CD4-positive, alpha-beta T cell treated with Interleukin-4 for 4 hours (primary cell): ENCODE data around the gene TMEM185B.

Experiments
- DNase-seq: peaks from one replicate; pipeline ENCODE4 v3.0.0-alpha.2; 2020

Gene TMEM185B

DNA sequence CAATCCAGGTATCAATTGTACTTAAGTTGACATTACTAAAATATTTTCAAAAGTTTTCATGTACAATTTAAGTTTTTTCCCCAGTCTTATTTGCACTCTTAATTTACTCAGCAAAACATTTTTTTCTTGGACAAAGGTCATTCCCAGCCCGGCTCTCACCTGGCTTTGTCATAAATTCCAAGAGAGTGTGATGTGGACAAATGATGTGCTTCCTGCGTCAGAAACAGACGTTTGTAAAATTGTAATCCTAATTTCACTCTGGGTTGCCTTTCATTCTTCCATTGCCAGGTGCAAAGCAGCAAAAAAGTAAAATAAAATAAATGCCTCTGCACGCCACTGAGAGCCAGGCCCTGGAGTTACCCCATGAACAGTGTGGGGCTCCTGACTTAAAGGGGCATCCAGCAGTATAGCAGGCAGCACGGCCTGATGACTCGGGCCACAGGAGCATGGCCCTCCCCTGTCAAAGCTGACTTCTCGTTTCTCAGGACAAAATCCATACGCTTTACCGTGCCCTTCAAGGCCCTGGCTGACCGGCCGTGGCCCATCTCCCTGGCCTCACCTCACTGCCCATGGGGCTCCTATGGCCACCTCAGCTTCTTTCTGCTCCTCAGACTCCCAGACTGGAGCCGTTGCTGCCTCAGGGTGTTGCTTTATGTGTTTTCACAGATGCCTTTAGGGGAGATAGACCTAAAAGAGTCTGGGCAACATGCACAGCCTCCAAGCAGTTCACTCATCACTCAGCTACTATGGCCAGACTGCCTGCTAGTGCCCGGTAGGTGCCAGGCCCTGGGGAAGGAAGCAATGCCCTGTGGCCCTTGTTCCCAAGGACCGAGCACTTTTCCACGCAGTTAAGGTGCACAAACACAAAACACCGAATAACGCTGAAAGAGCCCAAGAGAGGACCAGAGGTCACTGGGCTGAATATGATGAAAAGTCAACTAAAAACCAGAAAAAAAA, 7.6 kb upstream of the TMEM185B start:
- no peak for DNase-seq

DNA sequence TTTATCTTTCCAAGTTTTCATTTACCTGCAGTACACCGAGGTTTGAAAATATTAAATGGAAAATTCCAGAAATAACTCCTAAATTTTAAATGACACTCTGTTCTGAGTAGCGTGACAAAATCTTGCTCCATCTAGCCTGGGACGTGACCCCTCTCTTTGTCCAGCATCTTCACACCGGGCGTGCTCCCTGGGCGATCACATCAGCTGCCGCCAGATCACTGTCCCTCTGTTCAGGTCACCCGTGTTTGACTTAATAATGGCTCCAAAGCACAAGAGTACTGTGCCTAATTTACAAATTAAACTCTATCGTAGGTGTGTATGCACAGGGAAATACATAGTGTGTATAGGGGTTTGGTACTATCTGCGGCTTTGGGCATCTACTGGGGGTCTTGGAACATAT, 6.1 kb upstream of the TMEM185B start:
- DNase-seq, result no peak

DNA sequence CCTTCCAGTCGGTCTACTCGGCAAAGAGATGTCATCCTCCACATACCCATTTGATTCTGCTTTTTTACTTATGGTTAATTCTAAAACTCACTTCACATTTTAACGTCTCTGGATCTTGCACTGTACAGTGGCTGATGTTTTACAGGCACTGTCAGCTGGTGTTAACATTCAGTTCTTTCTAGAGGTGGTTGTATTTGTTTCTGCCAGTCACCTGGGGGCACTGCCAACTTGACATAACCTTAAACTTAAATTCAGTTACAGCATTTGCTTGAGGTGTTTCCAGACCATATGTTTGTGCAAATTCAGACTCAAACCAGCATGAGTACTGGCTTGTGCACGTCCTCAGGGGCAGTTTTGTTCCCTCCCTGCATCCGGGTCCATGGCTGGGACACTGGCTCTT, 5.3 kb upstream of the TMEM185B start:
- no peak for DNase-seq

- no peak for DNase-seq
Observed at GRCh38 chr2:120227111-120227991, 4.2 kb upstream of the TMEM185B start.

- no peak for DNase-seq
Observed at GRCh38 chr2:120226316-120226715, 3.1 kb upstream of the TMEM185B start.

DNA sequence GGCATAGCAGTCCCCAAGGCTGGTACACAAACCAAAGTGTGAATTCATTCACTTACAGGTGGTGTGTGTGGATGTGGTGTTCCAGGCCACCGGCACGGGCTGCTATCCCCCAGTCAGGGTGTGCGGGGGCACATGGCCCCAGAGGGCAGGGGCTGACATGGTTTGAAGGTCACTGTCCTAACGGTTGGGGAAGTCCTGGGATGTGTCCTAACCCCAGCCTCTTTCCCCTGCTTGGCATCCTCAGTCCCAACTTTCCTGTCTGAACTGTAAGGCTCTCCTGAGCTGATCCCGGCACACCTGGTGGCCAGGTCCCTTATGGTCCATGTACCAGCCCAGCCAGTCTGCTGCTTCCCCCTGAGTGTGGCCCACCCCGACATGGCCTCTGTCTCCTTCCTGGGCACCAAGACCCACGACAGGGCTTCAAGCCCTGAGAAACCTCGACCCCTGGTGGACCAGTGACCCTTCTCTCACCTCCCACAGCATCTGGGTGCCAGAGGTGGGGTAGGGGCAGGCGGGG, 2.4 kb upstream of the TMEM185B start:
- no peak for DNase-seq

- DNase-seq, result no peak
Observed at GRCh38 chr2:120224735-120225548, 1.7 kb upstream of the TMEM185B start.

DNA sequence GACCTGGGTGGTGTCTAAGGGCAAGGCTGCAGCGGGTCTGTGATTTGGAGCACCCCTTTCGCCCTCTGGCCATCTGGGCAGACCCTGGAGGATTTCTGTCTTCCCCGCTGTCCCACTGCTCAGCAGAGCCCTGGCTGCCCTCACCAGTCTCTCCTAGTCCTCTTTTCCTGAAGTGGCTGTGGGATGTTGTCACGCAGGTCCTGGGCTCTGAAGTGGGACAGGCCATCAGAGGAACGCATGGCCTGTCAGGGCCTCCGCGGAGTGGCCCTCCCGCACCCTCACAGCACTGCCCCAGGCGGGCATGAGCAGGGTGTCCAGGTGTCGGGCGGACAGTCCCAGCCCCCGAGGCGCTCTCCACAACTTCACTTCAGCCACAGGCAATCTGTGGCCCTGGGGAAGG, 1.1 kb upstream of the TMEM185B start:
- DNase-seq, result no peak

- no peak for DNase-seq
Observed at GRCh38 chr2:120222186-120223033, 790 bp downstream of the TMEM185B start.

DNA sequence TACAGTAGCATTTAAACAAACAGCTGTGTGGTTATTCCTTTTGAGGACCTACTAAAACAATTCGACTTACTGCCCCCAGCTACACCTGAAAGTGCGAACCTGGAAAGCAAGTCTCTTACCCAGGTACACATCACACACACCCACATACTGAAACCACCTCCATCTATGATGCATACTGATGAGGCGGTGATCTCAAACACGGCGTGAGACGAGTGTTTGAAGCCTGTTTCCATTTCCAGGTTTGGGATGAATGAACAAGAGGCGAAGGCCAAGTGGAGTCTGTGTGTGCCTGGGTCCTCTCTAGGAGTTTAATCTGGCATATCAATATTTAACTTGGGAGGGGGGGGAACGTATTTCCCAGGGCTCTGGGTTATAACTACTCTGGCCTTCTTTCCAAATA, 1.6 kb downstream of the TMEM185B start:
- no peak for DNase-seq

DNA sequence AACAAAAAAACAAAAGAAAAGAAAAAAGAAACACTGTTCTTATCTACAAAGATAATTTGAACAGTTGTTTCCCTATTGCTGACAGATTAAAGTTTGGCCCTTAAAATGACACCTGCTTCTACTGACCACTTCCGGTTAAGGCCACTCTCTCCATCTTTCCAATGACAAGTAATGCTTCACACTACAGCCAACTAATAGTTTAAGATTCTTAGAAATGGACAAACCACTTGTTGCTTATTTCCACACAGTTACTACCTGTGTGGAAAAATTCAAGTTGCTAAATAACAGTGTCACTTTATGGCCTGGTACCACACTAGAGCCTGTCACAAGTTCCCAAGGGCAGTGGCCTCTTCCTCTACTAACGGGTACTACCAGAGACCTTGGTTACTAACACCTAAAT, 2.4 kb downstream of the TMEM185B start:
- DNase-seq, result no peak

DNA sequence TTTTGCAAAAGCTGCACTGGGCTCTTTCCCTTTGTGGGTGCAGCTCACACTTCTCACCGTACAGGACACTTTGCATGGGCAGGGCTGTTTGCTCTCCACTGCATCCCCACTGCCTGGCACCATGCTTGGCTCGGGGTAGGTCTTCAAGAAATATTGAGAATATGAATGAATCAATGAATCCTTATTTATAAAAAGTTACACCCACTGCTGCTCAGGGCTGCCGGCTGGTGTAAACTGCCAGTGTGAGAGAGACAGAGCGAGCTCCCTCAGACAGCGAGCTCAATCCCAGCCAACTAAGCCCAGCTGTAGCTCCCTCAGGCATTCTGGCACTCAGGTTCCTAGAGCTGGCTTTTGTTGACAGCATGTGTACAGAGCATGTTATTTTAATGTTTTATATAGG, 3.4 kb downstream of the TMEM185B start:
- no peak for DNase-seq

DNA sequence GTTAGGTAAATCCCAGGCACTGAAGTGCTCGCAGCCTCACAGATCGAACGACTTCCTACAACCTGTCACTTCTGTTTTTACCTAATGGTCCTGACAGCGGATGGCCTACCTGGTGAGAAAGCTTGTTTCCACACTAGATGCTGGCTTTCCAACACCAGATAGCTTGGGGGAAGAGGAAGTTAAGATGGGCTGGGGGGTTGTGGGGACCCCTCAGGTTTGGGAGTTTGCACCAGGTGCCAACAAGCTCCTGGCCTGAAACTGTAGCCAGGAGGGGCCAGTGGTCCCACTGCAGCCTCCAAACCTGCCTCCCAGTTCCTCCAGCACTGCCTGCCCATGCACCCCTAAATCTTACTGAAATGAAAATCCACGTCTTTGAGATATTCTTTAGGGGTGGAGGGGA, 3.9 kb downstream of the TMEM185B start:
- DNase-seq, result no peak

DNA sequence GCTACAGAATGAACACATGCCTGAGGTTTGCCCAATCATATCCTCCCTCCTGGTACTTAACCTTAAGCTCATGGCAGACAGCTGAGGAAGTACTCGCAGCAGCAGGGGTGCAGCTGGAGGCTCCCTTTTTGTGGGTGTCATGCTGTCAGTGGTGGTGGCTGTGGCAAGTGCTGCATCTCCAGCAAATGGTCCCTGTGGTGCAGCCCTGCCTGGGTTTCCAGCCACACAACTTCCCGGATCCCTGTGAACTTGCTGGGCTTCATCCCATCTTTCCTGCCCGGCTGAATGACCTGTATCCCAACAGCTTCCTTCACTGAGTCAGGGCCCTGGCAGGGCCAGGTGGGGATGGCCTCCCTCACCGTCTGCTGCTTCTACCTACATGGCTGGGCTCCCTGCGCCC, 5.0 kb downstream of the TMEM185B start:
- DNase-seq, result no peak

DNA sequence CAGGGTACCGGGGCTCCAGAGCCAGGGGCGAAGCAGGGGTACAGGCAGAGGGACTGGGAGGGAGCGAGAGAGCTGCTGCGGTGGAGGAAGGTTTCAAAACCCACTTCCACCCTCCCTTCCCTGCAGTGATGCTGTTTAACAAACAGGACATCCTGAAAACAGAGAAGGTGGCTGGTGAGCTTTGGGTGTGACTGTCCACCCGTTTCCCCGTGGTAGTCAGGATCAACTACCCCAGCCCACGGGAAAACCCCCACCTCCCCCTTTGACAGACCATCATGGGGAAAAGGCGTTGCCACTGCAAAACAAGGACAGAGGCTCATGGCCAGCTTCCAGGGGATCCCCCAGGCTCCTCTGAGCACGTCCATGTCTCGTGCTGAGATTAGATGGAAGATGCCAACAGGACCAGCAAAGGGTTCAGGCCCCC, 12.9 kb downstream of the TMEM185B start:
- DNase-seq, result no peak

- no peak for DNase-seq
Observed at GRCh38 chr2:120209427-120210269, 13.6 kb downstream of the TMEM185B start.

DNA sequence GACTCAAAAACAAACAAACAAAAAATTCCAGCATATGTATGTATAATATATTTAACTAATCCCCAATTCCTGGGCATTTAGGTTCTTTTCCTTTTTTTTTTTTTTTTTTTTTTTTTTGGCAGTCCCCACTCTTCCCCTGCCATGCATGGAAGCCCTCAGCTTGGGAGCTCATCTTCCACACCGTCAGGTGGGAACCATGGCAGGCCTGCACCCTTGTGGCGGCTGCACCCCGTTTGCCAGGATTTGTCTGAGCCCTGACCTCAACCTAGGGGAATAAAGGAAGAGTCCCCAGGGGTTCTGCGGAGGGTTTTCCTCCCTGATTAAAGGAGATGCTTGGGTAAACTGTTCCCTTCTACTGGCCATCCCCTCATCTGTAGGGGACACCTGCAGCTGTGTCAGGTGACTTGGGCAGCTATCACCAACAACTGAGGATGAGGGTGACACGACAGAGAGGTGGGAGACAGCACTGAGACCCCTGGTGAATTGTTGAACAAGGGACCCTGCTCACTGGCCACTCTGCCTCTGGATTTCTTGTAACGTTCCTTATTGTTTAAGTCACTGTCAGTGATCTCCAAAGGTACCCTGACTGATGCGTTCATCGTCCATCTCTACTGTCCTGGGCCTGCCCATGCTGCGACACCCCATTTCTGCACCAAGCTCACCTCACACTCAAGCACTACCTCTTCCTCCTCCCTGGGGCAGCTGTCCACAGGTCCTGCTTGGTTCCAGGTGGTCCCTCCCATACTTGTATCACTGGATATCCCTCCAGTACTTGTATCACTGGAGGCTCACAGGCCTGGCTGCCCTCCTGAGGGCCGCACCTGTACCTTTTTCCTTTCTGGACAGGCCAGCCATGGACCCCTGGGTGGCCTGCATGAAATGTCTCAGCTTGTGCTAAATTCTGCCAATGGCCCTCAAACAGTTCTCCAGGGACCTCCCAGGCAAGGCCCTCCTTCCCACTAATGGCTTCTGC, 14.5 kb downstream of the TMEM185B start:
- DNase-seq, result no peak

DNA sequence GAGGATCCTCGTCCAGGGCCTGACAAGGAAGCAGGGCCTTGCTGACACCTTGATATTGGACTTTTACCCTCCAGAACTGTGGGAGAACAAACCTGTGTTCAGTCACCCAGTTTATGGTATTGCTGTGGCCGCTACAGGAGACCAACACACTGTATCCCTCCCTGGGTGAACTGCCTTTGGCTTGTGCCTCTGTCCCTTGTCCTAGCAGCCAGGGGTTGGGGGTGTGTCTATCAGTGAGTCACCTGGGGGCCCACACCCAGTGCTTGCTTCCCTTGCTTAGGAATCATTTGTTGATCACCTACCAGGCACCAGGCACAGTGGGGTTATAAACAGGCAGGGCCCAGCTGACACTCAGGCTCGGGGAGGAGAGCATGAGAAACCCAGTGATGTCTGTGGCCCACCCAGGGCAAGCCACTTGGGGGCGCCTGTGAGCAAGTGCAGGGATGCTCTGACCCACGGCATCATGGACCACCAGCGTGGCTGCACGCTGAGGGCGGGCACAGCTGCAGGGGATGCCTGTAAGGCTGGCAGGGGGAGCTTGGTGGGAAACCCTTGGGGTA, 17.1 kb downstream of the TMEM185B start:
- DNase-seq, result no peak
